GM18868 (cell line): Measurements from ENCODE around the gene MAP7.

Source experiments
- ATAC-seq: cut with Tn5 transposase; IDR thresholded peaks from one replicate; pipeline ENCODE4 v1.9.1; 2021; ENCODE audit warnings: mild to moderate bottlenecking, moderate library complexity; ENCODE audit not compliant: unreplicated experiment

MAP7 gene

GRCh38 chr6:136566007-136566487 lies 15.8 kb upstream of the MAP7 start:
- ATAC-seq = peak; percentile 75

GRCh38 chr6:136564180-136564579 lies 14.0 kb upstream of the MAP7 start:
- ATAC-seq = no peak

GRCh38 chr6:136563386-136564152 lies 13.3 kb upstream of the MAP7 start:
- ATAC-seq = no peak

GRCh38 chr6:136562211-136562610 lies 12.0 kb upstream of the MAP7 start:
- ATAC-seq = no peak

- ATAC-seq = no peak
These were observed 3.1 kb upstream of the MAP7 start for GRCh38 chr6:136553166-136553787.

GRCh38 chr6:136552054-136552453 lies 1.8 kb upstream of the MAP7 start:
- ATAC-seq = no peak

- no peak for ATAC-seq
These were observed 881 bp upstream of the MAP7 start for GRCh38 chr6:136551103-136551502.

GRCh38 chr6:136550045-136550329 lies 235 bp downstream of the MAP7 start:
- peak; percentile 46 for ATAC-seq

GRCh38 chr6:136549300-136550044 lies 750 bp downstream of the MAP7 start:
- ATAC-seq = peak; percentile 4

GRCh38 chr6:136548582-136549299 lies 1.5 kb downstream of the MAP7 start:
- ATAC-seq = no peak

GRCh38 chr6:136547871-136548270 lies 2.4 kb downstream of the MAP7 start:
- no peak for ATAC-seq

GRCh38 chr6:136547336-136547735 lies 2.9 kb downstream of the MAP7 start:
- ATAC-seq = no peak

- no peak for ATAC-seq
These were observed 3.9 kb downstream of the MAP7 start for GRCh38 chr6:136546331-136546730.

GRCh38 chr6:136544326-136544725 lies 5.9 kb downstream of the MAP7 start:
- no peak for ATAC-seq

- ATAC-seq = no peak
These were observed 8.8 kb downstream of the MAP7 start for GRCh38 chr6:136541395-136541794.

- no peak for ATAC-seq
These were observed 10.1 kb downstream of the MAP7 start for GRCh38 chr6:136539967-136540652.

GRCh38 chr6:136538836-136539235 lies 11.4 kb downstream of the MAP7 start:
- ATAC-seq = no peak

- ATAC-seq = no peak
These were observed 14.2 kb downstream of the MAP7 start for GRCh38 chr6:136535880-136536650.

GRCh38 chr6:136535017-136535765 lies 15.0 kb downstream of the MAP7 start:
- no peak for ATAC-seq
